MCF 10A (cell line): Measurements from ENCODE around the gene ZFYVE9. TPM values are rescaled to one million over a fixed set of nuclear protein-coding genes. Genes with fewer than 3 reads are reported as not detected.
A peak's percentile ranks its signal among the peaks of the same experiment; 100 is the strongest.

Experiments used
- BruUV-seq: library from RNA; stranded (reverse); fragments of 400-500 nt; replicated peaks from 2 replicates; lab custom pipeline; 2021; lab: Mats Ljungman, UMichigan
- CTCF ChIA-PET: fragments of 300-600 bp; sonication (Branson Sonifier 250); formaldehyde crosslinking; extraction: SDS; loops from one replicate; lab custom pipeline; 2021; ENCODE audit warnings: antibody characterized with exemption, inconsistent platforms; lab: Yijun Ruan, JAX
- POLR2A ChIA-PET: fragments of 300-600, 350-650 bp; sonication (Branson Sonifier 250); formaldehyde crosslinking; extraction: SDS; loops from one replicate; lab custom pipeline; 2020; ENCODE audit warnings: antibody characterized with exemption, inconsistent platforms; lab: Yijun Ruan, JAX
- DNase-seq: peaks from one replicate; pipeline ENCODE4 v3.0.0-alpha.2; 2018; ENCODE audit not compliant: unreplicated experiment
- H3K27ac Mint-ChIP-seq: one replicate; pipeline ENCODE4 v1.8.0; 2022; ENCODE audit warnings: mild to moderate bottlenecking, low read depth, mixed read lengths; ENCODE audit not compliant: unreplicated experiment
- H3K27me3 Mint-ChIP-seq: one replicate; pipeline ENCODE4 v1.8.0; 2022; ENCODE audit warnings: mixed read lengths; ENCODE audit not compliant: insufficient read depth, unreplicated experiment
- H3K36me3 Mint-ChIP-seq: one replicate; pipeline ENCODE4 v1.8.0; 2022; ENCODE audit warnings: mild to moderate bottlenecking, moderate library complexity, mixed read lengths; ENCODE audit not compliant: insufficient read depth, unreplicated experiment
- H3K4me1 Mint-ChIP-seq: one replicate; pipeline ENCODE4 v1.8.0; 2022; ENCODE audit warnings: mixed read lengths; ENCODE audit not compliant: insufficient read depth, unreplicated experiment
- H3K4me3 Mint-ChIP-seq: one replicate; pipeline ENCODE4 v1.8.0; 2022; ENCODE audit warnings: mild to moderate bottlenecking, moderate library complexity, mixed read lengths; ENCODE audit not compliant: unreplicated experiment
- H3K9me3 Mint-ChIP-seq: one replicate; pipeline ENCODE4 v1.8.0; 2022; ENCODE audit warnings: mixed read lengths; ENCODE audit not compliant: unreplicated experiment
- intact Hi-C: fragments of 100-400 bp; cut with micrococcal nuclease; formaldehyde crosslinking; loops from 2 replicates; pipeline ENCODE4 v1.14.1; 2022
- total RNA-seq: library from RNA; stranded (reverse); gene quantifications from 2 replicates; pipeline ENCODE4 v1.2.3, GENCODE V29; 2022
- TF ChIP-seq, protein P1 (sequence below): fragments of 200-600 bp; IDR thresholded peaks from one replicate; pipeline ENCODE4 v1.8.0; 2022; ENCODE audit warnings: antibody characterized with exemption, mild to moderate bottlenecking; ENCODE audit not compliant: unreplicated experiment

Gene ZFYVE9
- total RNA-seq, 1 experiment from 2014 or later: 23.9 TPM

DNA sequence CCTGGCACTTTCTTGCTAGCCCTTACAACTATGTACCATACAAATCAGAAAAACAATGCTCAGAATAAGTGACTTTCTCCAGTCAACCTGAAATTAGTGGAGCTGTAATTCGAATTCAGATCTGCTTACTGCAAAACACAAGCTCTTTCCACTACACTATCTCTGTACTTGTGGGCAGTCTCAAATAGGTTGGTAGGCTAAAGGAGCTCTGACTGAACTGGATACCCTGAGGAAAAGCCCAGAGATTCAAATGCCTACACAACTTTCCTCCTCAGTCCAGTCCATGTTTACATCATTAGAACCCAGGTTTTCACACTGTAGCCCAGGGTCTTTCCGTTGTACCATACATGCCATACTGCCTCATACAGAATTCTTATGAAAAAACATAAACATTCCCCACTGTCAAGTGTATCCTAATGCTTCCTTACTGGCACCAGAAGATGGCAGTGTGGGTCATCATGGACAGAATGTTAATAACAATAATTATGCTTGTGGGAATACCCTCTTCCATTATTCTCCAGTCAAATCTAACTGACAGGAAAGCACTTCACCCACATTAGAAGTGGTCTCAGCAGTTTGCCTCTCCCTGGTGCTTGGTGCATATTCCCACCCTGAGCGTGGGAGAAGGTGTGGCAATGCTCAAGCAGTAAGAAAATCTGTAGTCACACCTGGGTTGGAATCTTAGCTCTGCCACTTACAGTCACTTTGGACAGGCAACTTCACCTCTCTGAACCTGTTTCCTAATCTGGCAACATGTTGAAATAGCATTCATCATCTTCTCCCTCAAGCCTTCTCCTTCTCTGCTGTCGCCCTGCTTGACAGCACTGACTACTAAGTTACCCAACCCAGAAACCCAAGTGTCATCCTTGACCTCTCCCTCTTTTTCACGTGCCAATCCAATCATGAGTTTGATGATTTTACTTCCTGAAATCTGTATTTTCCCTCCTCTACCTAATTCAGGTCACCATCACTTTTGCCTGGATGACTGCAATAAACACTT is 14.4 kb upstream of the ZFYVE9 start:
- BruUV-seq: no TSS peak
- Mint-ChIP-seq H3K36me3 (no peaks in the 10 kb centered on the region), H3K9me3 (no peaks in the 10 kb centered on the region), H3K4me1 (peaks cover 7% of the 10 kb centered on the region), H3K27me3 (peaks cover 13% of the 10 kb centered on the region), H3K27ac (no peak overlapping the region), H3K4me3 (no peak overlapping the region)
- ChIA-PET CTCF (interaction anchor here (0.6 to 4.8 kb wide), 30 partner anchors 9 to 514 kb away, joined by 3 to 98 read pairs (median 4); partner anchors contain the start of genes CC2D1B, ORC1 and PRPF38A), POLR2A (interaction anchor here (0.6 to 2.6 kb wide), 9 partner anchors 13 to 277 kb away, joined by 3 to 11 read pairs (median 3); partner anchors contain the start of genes CC2D1B, ORC1 and PRPF38A)
- peak; percentile 80 for DNase-seq
- intact Hi-C loops: loop anchor here (1.0 to 5.0 kb wide), 5 partner anchors 169 to 560 kb away; partner anchors contain the start of genes ORC1 and PRPF38A
- TF ChIP-seq, protein P1, sequence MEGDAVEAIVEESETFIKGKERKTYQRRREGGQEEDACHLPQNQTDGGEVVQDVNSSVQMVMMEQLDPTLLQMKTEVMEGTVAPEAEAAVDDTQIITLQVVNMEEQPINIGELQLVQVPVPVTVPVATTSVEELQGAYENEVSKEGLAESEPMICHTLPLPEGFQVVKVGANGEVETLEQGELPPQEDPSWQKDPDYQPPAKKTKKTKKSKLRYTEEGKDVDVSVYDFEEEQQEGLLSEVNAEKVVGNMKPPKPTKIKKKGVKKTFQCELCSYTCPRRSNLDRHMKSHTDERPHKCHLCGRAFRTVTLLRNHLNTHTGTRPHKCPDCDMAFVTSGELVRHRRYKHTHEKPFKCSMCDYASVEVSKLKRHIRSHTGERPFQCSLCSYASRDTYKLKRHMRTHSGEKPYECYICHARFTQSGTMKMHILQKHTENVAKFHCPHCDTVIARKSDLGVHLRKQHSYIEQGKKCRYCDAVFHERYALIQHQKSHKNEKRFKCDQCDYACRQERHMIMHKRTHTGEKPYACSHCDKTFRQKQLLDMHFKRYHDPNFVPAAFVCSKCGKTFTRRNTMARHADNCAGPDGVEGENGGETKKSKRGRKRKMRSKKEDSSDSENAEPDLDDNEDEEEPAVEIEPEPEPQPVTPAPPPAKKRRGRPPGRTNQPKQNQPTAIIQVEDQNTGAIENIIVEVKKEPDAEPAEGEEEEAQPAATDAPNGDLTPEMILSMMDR: peak; percentile 58

DNA sequence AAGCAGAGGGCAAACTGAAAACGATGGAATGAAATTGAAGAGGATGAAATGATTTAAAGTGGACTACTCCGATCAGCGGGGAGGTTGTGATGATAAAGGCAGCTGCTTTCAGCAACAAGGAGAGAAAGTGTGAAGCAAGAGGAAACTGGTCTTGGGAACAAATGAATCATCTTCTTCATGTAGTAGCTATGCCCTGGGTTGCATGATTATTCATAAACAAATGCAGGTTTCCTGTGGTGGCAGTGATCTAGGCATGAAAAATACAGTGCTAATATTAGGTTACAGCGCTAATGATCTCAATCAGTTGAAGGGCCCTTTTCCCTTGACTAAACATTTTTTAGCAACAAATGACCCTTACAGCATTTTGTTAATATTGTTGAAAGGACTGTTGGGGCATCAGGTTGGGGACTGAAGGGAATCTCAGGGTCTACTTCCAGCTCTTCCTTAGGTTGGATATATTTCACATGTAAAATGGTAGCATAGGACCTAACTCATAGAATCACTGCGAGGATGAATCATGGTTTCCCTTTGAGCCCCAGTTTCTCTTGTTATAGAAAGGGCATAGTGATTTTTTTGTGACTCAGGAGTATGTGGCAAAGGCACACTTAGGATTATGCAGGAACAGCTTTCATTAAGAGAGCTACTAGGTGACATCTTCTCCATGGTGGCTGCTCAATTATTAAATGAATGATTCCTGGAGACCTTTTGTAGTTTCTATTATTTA is 1.9 kb upstream of the ZFYVE9 start:
- intact Hi-C loops: loop anchor here (5.0 kb wide), 1 partner anchor 227 kb away; the partner anchor contains the start of gene CC2D1B
- Mint-ChIP-seq H3K36me3 (no peaks in the 10 kb centered on the region), H3K27me3 (no peaks in the 10 kb centered on the region), H3K4me1 (peaks cover 29% of the 10 kb centered on the region), H3K27ac (peak overlapping the region; percentile 95), H3K4me3 (peak overlapping the region; percentile 86), H3K9me3 (no peaks in the 10 kb centered on the region)
- TF ChIP-seq, protein P1: no peak
- peak; percentile 89 for DNase-seq
- BruUV-seq: no TSS peak
- ChIA-PET POLR2A (interaction anchor here (0.5 to 2.3 kb wide), 22 partner anchors 9 to 484 kb away, joined by 3 to 17 read pairs (median 6); partner anchors contain the start of genes BTF3L4, CC2D1B, KTI12 and ORC1), CTCF (interaction anchor here (0.5 to 1.9 kb wide), 7 partner anchors 13 to 265 kb away, joined by 3 to 13 read pairs (median 3); no protein-coding TSS in a partner anchor)

DNA sequence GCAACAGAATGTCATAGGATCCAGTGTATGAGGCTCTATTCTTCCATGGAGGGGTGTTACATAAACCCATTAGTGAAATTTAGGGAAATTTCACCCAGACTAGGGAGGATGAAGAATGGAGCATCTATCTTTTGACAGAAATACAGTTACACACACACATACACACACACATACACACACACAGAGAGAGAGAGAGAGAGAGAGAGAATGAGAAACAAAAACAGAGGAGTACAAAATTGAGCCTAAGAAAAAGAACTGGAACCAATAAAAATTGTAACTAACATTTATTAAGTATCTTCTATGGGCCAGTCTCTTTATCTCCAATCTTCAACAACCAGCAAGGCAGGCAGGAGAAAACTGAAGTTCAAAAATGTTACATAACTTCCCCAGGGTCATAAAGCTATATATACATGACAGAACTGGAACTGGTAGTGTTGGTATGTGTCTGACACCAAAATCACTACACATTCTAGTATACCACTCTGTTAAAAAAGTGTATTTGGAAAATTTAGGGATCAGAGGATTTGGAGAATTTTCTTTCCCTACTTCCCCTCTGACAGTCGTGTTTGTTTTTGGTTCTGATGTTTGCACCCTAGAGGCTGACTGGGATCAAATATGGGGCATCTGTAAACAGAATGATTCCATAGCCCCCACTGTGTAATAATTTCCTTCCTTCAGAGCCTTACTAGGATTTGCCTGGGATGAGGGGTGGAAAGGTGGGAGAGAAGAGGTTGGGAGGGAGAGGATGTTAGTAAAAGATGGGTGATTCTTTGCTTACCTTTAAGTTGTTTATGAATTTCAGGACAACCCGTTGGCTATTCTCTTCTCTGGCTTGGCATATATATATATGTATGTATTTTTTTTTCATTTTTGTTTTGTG is 1.0 kb upstream of the ZFYVE9 start:
- DNase-seq: peak; percentile 24
- intact Hi-C loops: loop anchor here (5.0 kb wide), 1 partner anchor 226 kb away; the partner anchor contains the start of gene CC2D1B
- peaks cover 29% of the 10 kb centered on the region for H3K4me1 Mint-ChIP-seq
- CTCF ChIA-PET: interaction anchor here (0.5 to 1.9 kb wide), 3 partner anchors 14 to 155 kb away, joined by 3 to 13 read pairs (median 5); no protein-coding TSS in a partner anchor
- TF ChIP-seq, protein P1: no peak
- H3K27me3 Mint-ChIP-seq: no peaks in the 10 kb centered on the region
- no peaks in the 10 kb centered on the region for H3K36me3 Mint-ChIP-seq
- POLR2A ChIA-PET: interaction anchor here (0.7 to 2.6 kb wide), 19 partner anchors 12 to 265 kb away, joined by 3 to 17 read pairs (median 7); partner anchors contain the start of genes BTF3L4, CC2D1B, KTI12 and ORC1
- BruUV-seq: TSS peak; percentile 21
- peak overlapping the region; percentile 86 for H3K4me3 Mint-ChIP-seq
- no peaks in the 10 kb centered on the region for H3K9me3 Mint-ChIP-seq
- H3K27ac Mint-ChIP-seq: peak overlapping the region; percentile 95
